Bronchial epithelial cell (primary cell): ENCODE measurements around the gene EIF4G3. TPM values are rescaled to one million over a fixed set of nuclear protein-coding genes. Genes with fewer than 3 reads are reported as not detected.

Source experiments
- DNase-seq: peaks from one replicate; pipeline ENCODE4 v3.0.0-alpha.2; 2010; ENCODE audit warnings: low read depth
- FAIRE-seq: peaks from 2 replicates; lab custom pipeline; 2011; peaks lifted over from hg19 to GRCh38; lab: Jason Lieb, UNC
- H3K27me3 ChIP-seq: 2 replicates; pipeline ENCODE4 v1.5.1; 2011; ENCODE audit warnings: low read length; ENCODE audit not compliant: control insufficient read depth, insufficient read depth
- H3K36me3 ChIP-seq: 2 replicates; pipeline ENCODE4 v1.5.1; 2011; ENCODE audit warnings: low read length; ENCODE audit not compliant: control insufficient read depth, insufficient read depth
- H3K4me3 ChIP-seq: 2 replicates; pipeline ENCODE4 v1.5.1; 2011; ENCODE audit warnings: mild to moderate bottlenecking, low read depth, low read length, control low read depth
- total RNA-seq: library from RNA; depleted of rRNA; stranded (reverse); fragments of >200 nt; gene quantifications from 2 replicates; pipeline ENCODE4 v1.2.1, GENCODE V29; 2014
- TF ChIP-seq, protein P1 (sequence below): IDR thresholded peaks from 2 replicates; pipeline ENCODE4 v1.5.1; 2011; ENCODE audit warnings: mild to moderate bottlenecking, moderate library complexity, low read length, control low read depth, inconsistent platforms; ENCODE audit not compliant: insufficient read depth, severe bottlenecking

The EIF4G3 gene
- total RNA-seq, 1 donor from 2014 or later, result 20.5 TPM

DNA sequence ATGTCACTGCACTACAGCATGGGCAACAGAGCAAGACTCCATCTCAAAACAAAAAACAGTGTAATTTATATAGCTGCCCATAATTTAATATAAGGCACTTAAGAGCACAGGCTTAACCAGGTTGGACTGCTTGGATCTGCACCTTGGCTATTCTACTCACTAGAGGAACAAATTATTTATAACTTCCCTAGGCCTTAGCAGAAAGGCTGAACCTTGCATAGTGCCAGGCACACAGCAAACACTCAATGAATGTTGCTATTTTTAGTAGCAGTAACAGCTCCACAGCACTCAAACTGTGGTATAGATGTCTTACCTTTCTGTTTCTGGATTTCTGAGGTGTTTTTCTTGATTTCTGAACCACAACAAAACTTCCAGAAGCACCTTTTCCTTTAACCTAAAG, 409.4 kb downstream of the EIF4G3 start:
- no peak for FAIRE-seq
- TF ChIP-seq, protein P1, sequence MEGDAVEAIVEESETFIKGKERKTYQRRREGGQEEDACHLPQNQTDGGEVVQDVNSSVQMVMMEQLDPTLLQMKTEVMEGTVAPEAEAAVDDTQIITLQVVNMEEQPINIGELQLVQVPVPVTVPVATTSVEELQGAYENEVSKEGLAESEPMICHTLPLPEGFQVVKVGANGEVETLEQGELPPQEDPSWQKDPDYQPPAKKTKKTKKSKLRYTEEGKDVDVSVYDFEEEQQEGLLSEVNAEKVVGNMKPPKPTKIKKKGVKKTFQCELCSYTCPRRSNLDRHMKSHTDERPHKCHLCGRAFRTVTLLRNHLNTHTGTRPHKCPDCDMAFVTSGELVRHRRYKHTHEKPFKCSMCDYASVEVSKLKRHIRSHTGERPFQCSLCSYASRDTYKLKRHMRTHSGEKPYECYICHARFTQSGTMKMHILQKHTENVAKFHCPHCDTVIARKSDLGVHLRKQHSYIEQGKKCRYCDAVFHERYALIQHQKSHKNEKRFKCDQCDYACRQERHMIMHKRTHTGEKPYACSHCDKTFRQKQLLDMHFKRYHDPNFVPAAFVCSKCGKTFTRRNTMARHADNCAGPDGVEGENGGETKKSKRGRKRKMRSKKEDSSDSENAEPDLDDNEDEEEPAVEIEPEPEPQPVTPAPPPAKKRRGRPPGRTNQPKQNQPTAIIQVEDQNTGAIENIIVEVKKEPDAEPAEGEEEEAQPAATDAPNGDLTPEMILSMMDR, result no peak
- no peaks in the 10 kb centered on the region for H3K27me3 ChIP-seq
- peaks cover 24% of the 10 kb centered on the region for H3K36me3 ChIP-seq
- no peak for DNase-seq
- no peak overlapping the region for H3K4me3 ChIP-seq

DNA sequence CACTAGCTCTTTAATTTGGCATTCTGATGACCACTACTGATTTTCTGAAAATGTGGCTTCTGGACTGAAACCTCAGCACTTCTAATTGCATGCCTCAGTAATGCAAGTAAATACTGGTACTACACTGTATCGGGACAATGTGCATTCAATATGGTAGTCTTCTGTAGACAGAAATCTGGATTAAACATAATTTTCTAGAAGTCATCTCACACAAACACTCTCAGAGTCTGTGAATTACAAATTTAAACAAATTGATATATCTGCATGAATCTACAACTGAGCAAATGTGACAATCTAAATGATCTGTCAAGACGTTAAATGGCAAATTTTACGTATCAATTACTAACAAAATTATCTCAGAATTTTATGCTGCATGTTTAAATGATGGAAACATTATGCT, 413.3 kb downstream of the EIF4G3 start:
- no peaks in the 10 kb centered on the region for H3K27me3 ChIP-seq
- DNase-seq (no peak), FAIRE-seq (no peak)
- peaks cover 26% of the 10 kb centered on the region for H3K36me3 ChIP-seq
- TF ChIP-seq, protein P1, result no peak
- no peak overlapping the region for H3K4me3 ChIP-seq

DNA sequence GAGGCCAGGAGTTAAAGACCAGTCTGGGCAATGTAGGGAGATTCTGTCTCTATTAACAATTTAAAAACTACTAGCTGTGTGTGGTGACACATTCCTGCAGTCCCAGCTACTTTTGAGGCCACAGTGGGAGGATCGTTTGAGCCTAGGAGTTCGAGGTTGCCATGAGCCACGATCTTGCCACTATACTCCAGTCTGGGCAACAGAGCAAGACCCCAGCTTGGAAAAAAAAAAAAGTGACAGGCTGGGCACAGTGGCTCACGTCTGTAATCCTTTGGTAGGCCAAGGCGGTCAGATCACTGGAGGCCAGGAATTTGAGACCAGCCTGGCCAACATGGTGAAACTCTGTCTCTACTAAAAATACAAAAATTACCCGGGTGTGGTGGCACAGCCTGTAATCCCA, 416.4 kb downstream of the EIF4G3 start:
- TF ChIP-seq, protein P1, result no peak
- FAIRE-seq, result no peak
- Histone ChIP-seq H3K27me3 (no peaks in the 10 kb centered on the region), H3K36me3 (peaks cover 16% of the 10 kb centered on the region), H3K4me3 (no peak overlapping the region)
- no peak for DNase-seq

Other genes starting within 250 kb of the EIF4G3 start
- 44.2 and 61.8 TPM in 2 replicates for gene ECE1, start 113.6 kb upstream of the EIF4G3 start, total RNA-seq